HS-5 (cell line): Measurements from ENCODE around the gene AATK.
"Not testable (repeated sequence)": the region's sequence is repeated elsewhere in the genome, so short reads cannot be mapped to it uniquely, and the experiment has no call there.

Experiments used
- DNase-seq: peaks from one replicate; pipeline ENCODE4 v3.0.0-alpha.2; 2012; ENCODE audit warnings: low read depth

The AATK gene

GRCh38 chr17:81091154-81091553 lies 74.9 kb downstream of the AATK start:
- no peak for DNase-seq

GRCh38 chr17:81090361-81091136 lies 75.5 kb downstream of the AATK start:
- DNase-seq: no peak

GRCh38 chr17:81086789-81087551 lies 79.1 kb downstream of the AATK start:
- no peak for DNase-seq

DNA sequence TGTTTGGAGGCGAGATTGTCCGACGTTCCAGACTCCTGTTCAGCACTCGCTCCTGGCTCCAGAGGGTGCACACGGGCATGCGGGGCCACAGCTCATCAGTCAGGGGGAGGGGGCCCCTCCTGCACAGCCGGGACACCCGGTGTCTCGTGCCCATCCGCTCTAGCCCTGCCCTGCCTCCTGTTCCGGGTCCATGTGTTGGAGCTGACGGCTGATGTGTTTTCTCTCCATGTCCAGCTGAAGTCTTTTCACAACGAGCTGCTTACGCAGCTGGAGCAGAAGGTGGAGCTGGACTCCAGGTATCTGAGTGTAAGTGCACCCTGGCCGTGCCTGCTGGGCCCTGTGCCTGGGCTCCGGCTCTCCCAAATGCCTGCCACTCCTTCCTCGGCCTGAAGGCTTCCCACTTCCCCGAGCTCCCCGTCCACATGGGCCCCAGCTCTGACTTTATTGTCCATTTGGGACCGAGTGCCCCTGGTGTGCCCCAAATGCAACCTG lies 80.6 kb downstream of the AATK start:
- DNase-seq: no peak

DNA sequence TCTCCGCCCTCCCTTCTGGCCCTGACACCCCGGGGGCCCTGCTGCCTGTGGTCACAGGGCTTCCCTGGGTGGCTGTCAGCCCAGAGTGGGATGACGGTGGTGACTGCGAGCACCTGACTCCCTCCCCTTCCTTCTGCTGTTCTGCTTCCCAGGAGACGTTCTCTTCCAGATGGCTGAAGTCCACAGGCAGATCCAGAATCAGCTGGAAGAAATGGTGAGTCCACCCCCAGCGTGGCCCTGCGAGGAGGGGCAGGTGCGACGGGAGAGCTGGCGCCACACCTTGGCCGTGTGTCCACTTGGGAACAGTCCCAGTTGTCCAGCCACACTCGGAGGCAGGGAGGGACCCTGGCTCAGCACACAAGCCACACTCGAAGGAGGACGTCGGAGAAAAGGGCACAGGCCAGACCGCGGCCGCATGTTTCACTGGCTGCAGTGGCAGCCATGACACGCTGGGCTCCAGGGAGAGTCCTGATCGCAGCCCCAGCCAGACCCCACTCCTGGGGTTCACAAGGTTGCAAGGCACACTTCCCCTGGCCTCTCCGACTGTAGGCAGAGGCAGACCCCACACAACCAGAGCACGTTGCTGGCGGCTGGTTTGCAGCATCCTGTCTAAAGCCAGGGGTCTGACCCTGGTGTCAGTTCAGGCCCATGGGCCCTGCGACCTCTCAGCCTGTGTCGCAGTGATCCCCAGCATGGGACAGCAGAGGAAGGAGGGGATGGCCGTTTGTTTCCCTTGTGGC lies 81.2 kb downstream of the AATK start:
- DNase-seq: no peak

GRCh38 chr17:81083125-81083765 lies 82.8 kb downstream of the AATK start:
- no peak for DNase-seq

DNA sequence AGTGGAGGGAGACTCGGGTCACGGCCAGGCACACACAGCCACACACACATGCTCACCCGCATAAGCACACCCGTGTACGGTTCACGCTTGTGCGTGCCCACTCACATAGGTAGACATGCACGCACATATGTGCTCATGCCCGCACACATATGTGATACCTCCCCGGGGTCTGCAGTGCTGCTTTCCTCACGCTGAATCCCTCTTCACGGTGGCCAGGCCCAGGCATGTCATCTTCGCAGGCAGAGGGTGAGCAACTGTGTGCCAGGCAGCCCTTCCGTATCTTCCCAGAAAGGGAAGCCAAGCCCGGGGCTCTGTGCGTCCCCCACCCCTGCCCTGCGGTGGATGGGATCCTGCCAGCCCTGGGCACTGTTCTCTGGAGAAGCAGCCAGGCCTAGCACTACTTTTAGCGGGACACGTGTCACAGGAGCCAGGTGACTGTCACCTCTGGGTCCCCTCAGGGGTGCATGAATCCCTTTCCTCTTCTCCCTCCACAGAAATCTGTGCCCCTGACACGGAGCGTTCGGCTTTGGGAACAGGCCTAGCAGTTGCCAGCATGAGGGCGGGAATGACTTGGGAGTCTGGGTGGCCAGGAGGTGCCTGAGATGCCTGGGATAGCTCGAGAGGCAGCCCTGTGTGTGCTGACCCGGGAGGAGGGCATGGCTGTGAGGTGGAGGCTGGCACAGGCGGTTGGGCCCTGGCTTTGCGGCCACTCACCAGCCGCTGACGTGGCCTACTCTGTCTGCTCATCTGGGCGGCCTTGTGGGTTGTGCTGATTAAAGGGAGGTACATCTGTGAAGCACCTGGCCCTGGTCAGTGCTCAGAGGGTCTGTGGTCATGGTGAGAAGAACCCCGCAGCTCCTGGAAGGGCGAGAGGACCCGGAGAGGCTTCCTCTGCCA lies 83.6 kb downstream of the AATK start:
- DNase-seq: no peak

GRCh38 chr17:81081222-81082176 lies 84.5 kb downstream of the AATK start:
- DNase-seq: no peak

DNA sequence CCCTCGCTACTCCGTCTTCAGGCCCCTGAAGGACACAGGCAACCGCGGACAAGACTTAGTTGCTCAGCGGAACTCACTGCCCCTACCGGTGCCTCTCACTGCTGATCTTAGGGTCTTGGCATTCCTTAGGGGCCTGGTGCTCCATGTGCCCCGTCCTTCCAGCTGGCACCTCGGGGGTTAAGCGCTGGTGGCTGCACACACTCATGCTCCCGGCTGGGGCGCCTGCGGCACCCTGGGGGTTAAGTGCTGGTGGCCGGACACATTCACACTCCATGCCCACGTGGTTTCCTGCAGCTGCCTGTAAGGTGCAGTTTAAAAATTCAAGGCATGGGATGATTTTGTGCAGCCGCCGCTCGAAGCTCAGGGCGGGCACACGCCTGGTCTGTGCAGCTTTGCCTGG lies 86.0 kb downstream of the AATK start:
- DNase-seq: no peak

GRCh38 chr17:81078026-81078913 lies 87.8 kb downstream of the AATK start:
- not testable (repeated sequence) for DNase-seq

GRCh38 chr17:81076141-81076679 lies 89.8 kb downstream of the AATK start:
- DNase-seq: no peak

DNA sequence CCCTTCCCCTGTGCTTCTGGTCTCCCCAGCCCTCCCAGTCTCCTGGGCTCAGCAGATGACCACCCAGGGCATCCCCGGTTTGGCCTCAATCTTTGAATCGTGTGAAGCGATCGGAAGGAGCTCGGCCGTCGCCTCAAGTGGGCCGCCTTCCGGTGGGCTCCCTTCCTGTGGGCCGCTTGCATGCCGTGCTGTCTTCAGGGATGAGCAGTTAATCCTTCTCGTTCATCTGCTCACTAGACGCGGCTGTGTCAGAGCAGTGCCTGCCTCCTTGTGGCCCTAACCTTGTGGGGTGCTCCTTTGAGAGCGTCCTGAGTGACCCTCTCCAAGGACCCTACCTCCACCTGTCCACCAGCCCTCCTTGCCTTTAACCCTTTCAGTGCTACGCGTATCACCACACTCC lies 90.7 kb downstream of the AATK start:
- no peak for DNase-seq

GRCh38 chr17:81074875-81075274 lies 91.1 kb downstream of the AATK start:
- no peak for DNase-seq

DNA sequence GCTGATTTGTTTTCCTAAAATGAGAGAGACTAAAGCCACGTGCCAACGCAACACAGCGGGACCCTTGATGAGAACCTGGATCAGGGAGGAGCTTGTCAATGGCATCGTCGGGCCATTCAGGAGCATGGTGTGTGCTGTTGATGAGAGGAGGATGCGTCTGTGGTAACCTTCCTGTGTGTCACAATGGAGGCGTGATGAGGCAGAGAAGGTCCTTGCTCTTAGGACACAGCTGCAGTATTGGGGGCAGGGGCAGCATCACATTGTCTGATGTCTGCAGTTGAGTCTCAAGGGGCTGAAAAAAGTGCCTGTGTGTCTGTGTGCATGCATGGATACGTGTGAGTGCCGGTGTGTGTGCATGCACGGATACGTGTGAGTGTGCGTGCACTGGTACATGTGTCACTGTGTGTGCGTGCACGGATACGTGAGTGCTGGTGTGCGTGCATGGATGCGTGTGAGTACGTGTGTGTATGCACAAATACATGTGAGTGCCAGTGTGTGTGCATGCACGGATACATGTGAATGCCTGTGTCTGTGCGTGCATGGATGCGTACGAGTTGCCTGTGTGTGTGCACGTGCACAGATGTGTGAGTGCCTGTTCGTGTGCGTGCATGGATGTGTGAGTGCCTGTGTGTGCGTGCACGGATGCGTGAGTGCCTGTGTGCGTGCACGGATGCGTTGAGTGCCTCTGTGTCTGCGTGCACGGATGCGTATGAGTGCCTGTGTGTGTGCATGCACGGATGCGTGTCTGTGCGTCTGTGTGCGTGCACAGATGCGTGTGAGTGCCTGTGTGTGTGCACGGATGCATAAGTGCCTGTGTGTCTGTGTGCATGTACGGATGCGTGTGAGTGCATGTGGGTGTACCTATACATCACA lies 91.8 kb downstream of the AATK start:
- DNase-seq: no peak

DNA sequence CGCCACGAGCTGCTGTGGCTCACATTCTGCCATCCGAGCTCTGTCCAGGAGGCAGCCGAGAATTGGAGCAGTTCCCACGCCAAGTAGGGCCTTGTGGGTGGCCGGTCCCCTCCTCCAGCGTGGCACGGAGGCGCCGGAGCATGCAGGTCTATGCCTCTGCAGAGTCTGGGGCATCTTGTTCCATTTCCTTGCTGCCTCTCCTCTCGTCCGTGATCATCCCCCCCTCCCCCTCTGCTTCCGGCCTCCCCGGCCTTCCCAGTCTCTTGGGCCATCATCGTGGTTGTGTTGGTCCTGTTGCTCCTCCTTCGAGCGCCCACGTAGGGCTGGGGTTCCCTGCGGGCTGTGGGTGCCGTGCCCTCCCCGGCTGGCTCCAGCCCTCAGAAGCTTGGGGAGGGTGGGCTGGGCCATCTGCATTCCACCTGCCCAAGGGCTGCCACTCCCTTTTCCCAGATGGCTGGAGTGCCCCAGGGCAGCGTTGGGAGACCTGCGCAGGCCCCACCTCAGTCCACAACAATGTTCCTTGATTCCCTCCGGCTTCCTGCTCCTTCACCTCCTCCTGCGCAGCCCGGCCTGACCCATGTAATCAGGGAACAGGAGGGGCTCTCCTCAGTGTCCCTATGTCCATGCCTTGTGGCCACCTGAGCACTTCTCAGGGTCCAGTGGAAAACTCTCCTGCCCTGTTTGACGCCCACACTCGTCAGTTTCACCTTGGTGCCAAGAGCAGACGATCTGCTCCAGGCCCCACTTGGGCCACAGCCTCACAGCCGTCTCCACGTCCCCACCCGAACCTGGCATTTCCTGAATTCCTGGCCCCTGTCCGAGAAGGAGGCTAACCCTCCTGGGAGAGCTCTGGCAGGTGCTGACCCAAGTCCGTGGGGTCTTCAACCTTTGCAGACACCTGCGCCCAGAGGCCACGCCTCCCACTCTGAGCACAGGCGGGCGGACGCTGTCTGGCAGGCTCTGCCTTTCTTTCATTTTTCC lies 94.0 kb downstream of the AATK start:
- no peak for DNase-seq

DNA sequence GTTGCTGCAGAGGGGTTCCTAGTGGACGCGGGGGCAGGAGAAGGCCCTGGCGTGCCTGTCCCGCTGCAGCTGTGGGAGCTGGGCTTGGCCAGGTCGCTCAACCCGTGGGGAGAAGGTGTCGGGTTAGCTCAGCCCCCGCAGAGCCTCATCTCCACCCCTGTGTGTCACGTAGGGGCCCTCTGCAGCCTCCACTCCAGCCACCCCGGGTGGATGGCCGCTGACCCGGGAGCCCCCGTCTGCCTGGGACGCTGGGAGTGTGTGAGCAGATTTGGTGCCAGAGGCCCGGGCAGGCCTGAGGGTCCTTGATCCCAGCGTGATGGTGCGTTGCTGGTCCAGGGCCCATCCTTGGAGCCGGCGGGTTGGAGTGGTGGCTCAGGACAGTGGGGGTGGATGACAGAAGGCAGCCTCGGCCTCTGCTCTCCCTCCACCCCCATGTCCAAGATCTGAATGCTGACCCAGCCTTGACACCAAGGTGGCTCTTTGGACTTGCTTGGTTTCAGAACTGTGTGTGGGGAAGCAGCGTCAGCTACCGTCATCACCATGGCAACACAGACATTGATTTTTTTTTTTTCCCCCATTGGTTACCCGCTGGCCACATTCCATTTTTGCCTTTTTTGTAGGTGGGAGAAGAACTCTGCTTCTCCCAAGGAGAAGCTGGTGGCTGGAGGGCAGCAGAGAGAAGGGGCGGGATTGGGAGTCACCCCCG lies 95.3 kb downstream of the AATK start:
- no peak for DNase-seq
